HEK293T (cell line): Measurements from ENCODE around the gene MFAP3L.

Experiments used
- FOXA1 ChIP-seq: fragments of 450-650 bp; IDR thresholded peaks from 2 replicates; pipeline ENCODE4 v1.6.1; 2016; ENCODE audit warnings: mild to moderate bottlenecking
- FOXM1 ChIP-seq: fragments of 450-650 bp; IDR thresholded peaks from 2 replicates; pipeline ENCODE4 v1.6.1; 2017; ENCODE audit warnings: mild to moderate bottlenecking, borderline replicate concordance
- L3MBTL2 ChIP-seq: fragments of 450-650 bp; conservative IDR thresholded peaks from 2 replicates; pipeline ENCODE4 v1.6.1; 2016; ENCODE audit warnings: mild to moderate bottlenecking
- LEF1 ChIP-seq: fragments of 450-650 bp; IDR thresholded peaks from 2 replicates; pipeline ENCODE4 v1.6.1; 2017; ENCODE audit warnings: mild to moderate bottlenecking, borderline replicate concordance
- SP1 ChIP-seq: fragments of 450-650 bp; IDR thresholded peaks from 2 replicates; pipeline ENCODE4 v1.6.1; 2017
- SUZ12 ChIP-seq: fragments of 450-650 bp; IDR thresholded peaks from 2 replicates; pipeline ENCODE4 v1.6.1; 2016; ENCODE audit warnings: mild to moderate bottlenecking

- TF ChIP-seq SP1 (no peak), FOXM1 (no peak), L3MBTL2 (no peak), LEF1 (no peak), SUZ12 (no peak), FOXA1 (no peak)
These were observed 25.0 kb downstream of the MFAP3L start for GRCh38 chr4:170001011-170001744.
